KOPT-K1 (cell line): Measurements from ENCODE around the gene TOX4.
A peak's percentile ranks its signal among the peaks of the same experiment; 100 is the strongest.
"Not testable (repeated sequence)": the region's sequence is repeated elsewhere in the genome, so short reads cannot be mapped to it uniquely, and the experiment has no call there.

ENCODE experiments used
- H3K27ac ChIP-seq: fragments of 200-600 bp; sonication (generic); 2 replicates; pipeline ENCODE4 v1.5.1; 2016; ENCODE audit warnings: antibody characterized with exemption, mild to moderate bottlenecking, low read depth, low read length; ENCODE audit not compliant: poor library complexity, severe bottlenecking
- H3K36me3 ChIP-seq: fragments of 200-600 bp; sonication (generic); 2 replicates; pipeline ENCODE4 v1.5.1; 2017; ENCODE audit warnings: antibody characterized with exemption, mild to moderate bottlenecking, low read length, moderate library complexity; ENCODE audit not compliant: insufficient read depth
- H3K9me3 ChIP-seq: fragments of 200-600 bp; sonication (generic); 2 replicates; pipeline ENCODE4 v1.5.1; 2017; ENCODE audit warnings: antibody characterized with exemption, low read length, mild to moderate bottlenecking; ENCODE audit not compliant: insufficient read depth, poor library complexity, severe bottlenecking

The TOX4 gene

DNA sequence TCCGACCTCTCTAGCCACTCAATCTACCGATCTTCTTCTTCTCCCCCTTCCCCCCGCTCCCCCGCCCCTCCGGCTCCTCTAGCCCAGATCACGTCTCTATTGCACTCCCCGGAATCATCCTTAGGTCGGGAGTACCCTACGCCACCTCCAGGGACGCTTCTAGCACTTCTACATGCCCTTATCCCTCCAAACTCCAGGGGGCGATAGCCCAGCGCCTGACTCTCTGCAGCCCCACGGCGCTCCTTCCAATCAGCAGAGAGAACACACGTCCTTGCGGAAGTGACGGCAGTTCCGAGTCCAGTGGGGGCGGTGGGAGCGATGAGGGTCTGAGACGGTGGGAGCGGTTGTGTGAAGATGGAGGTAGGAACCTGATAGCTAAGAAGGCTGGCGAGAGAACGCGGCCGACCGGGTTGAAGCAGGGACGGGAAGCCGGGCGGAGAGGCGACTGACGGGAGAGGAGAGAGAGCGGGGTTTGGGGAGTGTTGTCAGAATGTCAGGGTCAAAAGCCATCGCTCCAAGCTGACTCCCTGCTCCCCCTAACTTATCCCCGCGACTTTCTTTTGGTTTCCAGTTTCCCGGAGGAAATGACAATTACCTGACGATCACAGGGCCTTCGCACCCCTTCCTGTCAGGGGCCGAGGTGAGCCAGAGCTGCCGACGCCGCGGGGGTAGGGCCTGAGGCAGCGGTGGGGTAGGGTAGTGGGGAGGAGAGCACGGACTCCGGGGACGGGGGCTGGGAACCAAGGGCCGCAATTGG, at the start of gene TOX4, which contains the start of gene RAB2B:
Gene TOX4, plus strand, starts transcription at position 271 of the 757 bp plus-strand sequence. Its CDS starts 84 bp downstream, at position 355.
Gene RAB2B, minus strand, starts transcription at position 35 of the 757 bp plus-strand sequence. CDS start 87 bp downstream, outside the sequence.
- Histone ChIP-seq H3K27ac (peak within 1 kb of the TSS; percentile 60), H3K9me3 (no peaks in the 10 kb centered on the region), H3K36me3 (peaks cover 38% of the 10 kb centered on the region)

DNA sequence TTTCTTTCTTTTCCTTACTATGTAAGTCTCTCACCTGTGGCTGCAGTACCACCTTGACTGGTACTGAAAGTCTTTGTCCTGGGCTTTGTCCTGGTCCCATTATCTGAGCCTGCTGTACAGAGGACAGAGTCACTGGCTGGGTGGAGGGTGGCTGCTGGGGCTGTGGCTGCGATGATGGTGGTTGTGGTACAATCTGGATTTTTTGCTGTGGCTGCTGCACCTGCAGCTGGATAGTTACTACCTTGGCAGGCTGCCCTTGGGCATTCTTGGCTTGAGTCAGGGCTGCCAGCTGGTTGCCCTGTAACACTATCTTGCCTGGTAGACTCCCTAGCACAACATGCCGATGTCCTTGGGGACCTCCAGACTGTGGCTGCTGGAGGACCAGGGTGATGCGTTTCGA, 48.1 kb upstream of the TOX4 start:
- Histone ChIP-seq H3K27ac (no peak overlapping the region), H3K36me3 (peaks cover 89% of the 10 kb centered on the region), H3K9me3 (no peaks in the 10 kb centered on the region)

DNA sequence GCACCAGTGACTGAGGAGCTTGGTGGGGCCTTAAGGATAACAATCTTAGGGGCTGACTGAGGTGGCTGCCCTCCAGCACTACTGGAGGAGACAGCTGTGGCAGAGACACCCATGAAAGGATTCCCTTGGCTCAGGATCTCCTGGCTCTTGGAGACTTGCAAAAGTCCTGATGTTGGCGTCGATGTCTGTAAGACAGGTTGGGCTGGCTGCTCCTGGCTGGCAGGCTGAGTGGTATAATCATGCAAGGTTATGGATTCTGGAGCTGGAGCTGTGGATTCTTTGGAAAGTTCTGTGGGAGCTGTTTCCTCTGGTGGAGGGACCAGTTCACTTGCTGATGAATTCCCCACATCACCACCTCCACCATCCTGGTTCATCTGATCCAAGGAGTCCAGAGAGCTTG, 45.9 kb upstream of the TOX4 start:
- Histone ChIP-seq H3K27ac (no peak overlapping the region), H3K36me3 (peaks cover 73% of the 10 kb centered on the region), H3K9me3 (no peaks in the 10 kb centered on the region)

DNA sequence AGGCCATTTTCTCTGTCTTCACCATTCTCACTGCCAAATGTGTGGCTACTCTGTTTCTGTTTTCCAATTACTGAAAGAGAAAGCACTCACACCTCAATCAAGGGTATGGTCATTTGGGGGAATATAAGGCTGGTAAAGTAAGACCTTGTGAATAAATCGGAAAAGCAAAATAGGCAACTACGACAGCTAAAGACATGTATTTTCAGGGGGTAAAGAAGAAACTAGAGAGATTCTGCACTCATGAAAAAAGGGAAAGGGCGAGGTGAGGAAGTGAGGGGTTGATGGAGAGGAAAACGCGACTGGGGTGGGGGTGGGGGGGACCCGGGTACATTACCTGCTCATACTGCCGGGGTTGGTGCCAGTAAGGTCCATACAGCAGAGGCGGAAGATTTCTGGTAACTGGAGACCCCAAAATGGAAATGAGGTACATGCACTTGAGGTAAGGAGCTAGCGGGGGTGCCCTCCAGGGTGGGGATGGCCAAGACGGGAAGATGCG, 40.4 kb upstream of the TOX4 start:
- peak overlapping the region; percentile 72 for H3K27ac ChIP-seq
- no peaks in the 10 kb centered on the region for H3K9me3 ChIP-seq
- H3K36me3 ChIP-seq = peaks cover 25% of the 10 kb centered on the region

DNA sequence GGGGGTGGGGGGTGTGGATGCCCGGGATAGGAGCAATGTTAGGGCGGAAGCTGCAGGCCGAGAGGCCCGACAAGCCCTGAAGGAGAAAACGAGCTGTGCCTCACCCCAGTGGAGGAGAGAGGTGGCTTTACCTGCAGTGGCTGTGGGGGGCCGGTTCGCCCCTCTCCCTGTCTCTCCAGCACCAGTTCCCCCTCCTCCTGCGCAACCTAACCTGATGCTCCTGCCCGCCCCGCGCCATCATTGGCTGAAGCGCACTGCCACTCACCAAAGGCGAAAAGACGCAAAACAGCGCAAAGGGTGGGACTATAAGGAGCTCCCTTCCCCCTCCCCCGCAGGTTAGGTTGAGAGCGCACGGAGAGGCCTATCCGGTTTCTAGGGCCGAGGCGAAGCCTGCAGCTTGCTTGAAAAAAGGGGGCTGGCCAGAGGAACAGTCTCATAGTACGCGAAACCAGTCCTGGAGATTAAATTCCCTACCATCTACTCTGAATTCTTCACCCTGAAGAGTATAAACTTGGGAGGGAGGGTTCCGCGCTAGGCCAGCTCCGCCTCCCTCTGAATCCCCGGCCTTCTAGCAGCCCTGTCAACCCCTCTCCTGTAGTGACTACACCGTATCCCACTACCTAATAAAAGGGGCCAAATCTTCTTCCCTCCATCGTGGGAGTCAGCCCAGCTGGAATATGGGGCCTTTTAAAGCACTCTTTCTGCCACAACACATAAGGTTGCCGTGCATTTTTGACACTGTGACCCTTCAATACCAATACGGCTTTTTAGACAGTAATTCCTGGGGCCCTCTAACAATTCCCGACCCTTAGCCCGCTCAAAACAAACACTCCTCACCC, 39.7 kb upstream of the TOX4 start:
- peak overlapping the region; percentile 72 for H3K27ac ChIP-seq
- H3K36me3 ChIP-seq = peaks cover 26% of the 10 kb centered on the region; the same call in 1 of the 2 replicates
- H3K9me3 ChIP-seq = no peaks in the 10 kb centered on the region

DNA sequence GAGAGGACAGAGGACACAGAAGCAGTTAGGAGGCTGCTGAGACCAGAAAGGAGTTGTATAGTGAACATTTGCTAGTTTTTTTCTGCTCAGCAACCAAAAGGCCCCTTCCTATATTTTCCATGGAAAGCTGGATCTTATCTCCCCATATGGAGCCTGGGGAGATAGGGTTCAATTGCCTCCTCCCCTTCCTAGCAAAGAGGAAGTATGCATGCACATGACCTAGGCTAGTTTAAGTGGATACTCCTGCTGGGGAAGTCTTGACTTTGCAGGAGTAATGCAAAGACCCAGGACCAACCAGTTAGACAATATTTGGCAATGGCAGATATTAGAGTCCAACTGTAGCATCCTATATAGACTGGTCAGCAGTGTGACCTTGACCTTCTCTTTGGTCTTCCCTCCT, 36.1 kb upstream of the TOX4 start:
- no peak overlapping the region for H3K27ac ChIP-seq
- H3K9me3 ChIP-seq = no peaks in the 10 kb centered on the region
- H3K36me3 ChIP-seq = peaks cover 13% of the 10 kb centered on the region; the same call in 1 of the 2 replicates

DNA sequence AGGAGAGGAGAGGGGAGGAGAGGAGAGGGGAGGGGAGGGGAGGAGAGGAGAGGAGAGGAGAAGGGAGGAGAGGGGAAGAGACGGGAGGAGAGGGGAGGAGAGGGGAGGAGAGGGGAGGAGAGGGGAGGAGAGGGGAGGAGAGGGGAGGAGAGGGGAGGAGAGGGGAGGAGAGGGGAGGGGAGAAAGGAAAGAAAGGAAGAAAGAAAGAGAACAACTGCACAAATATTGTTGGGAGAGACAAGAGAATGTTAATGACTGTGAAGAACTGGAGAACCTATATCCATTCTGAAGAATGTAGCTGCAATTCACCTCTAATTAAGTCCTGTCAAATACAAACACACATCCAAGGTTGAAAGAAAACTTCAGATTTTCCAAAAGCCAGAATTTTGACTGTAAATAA, 34.3 kb upstream of the TOX4 start:
- H3K27ac ChIP-seq, H3K9me3 ChIP-seq: not testable (repeated sequence)
- H3K36me3 ChIP-seq = peaks cover 21% of the 10 kb centered on the region; the same call in 1 of the 2 replicates

DNA sequence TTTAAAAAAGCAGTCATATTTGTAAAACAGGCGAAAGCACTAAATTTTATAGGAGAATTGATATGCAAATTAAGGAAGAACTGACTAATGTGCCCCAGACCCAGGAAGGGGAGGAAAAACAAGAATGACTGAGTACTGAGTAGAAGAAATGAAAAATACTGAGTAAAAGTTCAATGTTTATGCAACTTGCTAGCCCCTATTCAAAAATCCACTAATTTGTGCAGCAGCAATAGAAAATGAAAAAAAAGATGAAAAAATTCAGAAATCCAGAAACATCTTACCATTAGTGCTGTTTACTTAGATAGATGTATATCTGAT, 27.1 kb upstream of the TOX4 start:
- no peaks in the 10 kb centered on the region for H3K9me3 ChIP-seq
- no peak overlapping the region for H3K27ac ChIP-seq

DNA sequence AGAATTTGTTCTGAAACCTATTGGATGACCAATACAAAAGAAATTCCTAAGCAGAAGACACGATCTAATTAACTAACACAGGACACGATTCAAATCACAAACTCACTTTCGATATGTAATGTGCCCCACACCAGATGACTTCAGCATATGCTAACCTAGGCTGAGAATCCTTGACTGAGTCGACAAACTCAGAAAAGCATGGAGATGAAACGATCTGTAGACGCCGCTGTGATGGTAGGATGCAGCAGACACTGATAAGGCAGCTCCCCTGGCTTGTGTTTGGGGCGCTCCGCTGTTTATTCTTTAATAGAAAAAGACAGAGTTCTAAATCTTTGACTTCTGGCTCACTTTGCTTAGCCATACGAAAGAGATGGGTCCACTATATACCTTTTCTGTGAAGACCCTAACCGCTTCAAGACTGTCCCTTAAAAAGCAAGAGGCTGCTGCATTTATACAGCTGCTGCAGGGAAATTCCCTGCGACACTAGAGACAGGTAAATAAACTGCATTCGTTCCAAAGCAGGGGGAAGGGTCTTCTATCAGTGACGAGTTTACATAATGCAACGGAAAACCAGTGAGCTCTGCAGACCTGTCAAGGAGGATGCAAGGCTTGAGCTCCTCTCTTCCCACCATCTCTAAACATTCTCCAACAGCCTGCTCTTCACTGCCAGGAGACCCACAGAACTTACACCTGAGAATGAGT, 22.0 kb upstream of the TOX4 start:
- Histone ChIP-seq H3K27ac (peak overlapping the region; percentile 80), H3K9me3 (no peaks in the 10 kb centered on the region), H3K36me3 (peaks cover 12% of the 10 kb centered on the region; the same call in 1 of the 2 replicates)

More for the DNA sequence above, 27.1 kb upstream of the TOX4 start:
- peaks cover 14% of the 10 kb centered on the region; the same call in 1 of the 2 replicates for H3K36me3 ChIP-seq

DNA sequence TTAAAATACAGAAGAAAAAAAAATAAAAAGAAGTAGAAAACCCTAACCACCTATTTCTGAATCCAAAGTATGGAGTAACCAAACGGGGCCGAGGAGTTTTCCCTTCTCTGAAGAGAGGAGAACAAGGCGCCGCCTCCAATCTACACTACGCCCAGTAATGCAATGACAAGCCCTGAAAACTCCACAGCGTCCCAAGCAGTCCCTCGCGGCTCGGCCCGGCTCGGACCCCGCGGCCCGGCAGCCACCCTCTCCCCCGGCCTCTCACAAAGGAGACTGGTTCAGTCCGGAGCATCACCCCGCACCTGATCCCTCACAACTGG, 21.4 kb upstream of the TOX4 start:
- Histone ChIP-seq H3K9me3 (no peaks in the 10 kb centered on the region), H3K36me3 (peaks cover 15% of the 10 kb centered on the region; the same call in 1 of the 2 replicates), H3K27ac (peak overlapping the region; percentile 80)

DNA sequence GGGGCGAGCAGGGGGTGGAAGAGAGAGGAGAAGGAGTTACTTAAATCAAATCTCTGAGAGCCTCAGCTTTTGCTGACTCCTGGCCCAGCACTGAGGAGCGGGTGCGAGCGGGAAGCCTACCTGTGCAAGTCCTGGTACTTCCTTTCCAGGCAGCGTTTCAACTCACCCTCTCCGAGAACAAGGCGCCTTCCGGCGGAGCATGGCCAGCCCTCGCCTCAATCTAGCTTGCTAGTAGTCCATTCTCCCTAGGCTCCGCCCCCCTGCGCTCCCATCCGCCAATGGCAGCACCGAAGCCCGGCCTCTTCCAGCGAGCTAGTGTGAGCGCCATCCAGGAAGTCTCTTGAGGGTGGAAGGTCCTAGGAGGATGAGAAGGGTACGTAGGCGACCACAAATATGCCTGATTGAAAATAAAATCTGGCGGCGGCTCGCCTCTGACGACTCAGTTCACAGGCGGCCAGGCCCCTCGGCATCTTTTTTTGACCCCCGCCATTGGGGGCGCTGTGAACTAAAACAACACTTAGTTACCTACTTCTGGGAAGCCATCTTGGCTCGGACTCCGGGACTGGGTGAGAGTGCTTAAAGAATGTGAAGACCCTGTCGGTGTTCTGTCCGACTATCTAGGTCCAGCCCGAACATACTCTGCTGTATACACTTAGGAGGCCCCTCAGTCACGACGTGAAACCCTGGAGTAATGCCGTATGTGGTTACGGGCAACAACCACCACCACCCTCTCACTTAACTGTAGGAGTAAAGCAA, 20.9 kb upstream of the TOX4 start, which contains the start of gene CHD8:
Gene CHD8, minus strand, starts transcription at position 212 of the 756 bp plus-strand sequence. CDS start 24,480 bp downstream, outside the sequence.
- H3K36me3 ChIP-seq = peaks cover 20% of the 10 kb centered on the region; the same call in 1 of the 2 replicates

DNA sequence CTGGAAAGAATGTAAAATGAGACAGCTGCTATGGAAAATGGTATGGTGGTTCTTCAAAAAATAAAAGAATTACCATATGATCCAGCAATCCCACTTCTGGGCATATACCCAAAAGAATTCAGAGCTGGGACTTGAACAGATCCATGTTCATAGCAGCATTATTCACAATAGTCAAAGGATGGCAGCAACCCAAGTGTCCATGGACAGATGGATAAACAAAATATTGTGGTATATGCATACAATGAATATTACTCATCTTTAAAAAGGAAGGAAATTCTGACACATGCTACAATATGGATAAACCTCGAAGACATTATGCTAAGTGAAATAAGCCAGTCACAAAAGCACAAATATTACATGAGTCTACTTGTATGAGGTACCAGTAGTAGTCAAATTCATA, 9.4 kb upstream of the TOX4 start:
- Histone ChIP-seq H3K36me3 (peaks cover 73% of the 10 kb centered on the region), H3K27ac (no peak overlapping the region), H3K9me3 (no peaks in the 10 kb centered on the region)

More for the DNA sequence above, 20.9 kb upstream of the TOX4 start, which contains the start of gene CHD8:
- Histone ChIP-seq H3K27ac (peak within 1 kb of the TSS; percentile 80), H3K9me3 (no peaks in the 10 kb centered on the region)

DNA sequence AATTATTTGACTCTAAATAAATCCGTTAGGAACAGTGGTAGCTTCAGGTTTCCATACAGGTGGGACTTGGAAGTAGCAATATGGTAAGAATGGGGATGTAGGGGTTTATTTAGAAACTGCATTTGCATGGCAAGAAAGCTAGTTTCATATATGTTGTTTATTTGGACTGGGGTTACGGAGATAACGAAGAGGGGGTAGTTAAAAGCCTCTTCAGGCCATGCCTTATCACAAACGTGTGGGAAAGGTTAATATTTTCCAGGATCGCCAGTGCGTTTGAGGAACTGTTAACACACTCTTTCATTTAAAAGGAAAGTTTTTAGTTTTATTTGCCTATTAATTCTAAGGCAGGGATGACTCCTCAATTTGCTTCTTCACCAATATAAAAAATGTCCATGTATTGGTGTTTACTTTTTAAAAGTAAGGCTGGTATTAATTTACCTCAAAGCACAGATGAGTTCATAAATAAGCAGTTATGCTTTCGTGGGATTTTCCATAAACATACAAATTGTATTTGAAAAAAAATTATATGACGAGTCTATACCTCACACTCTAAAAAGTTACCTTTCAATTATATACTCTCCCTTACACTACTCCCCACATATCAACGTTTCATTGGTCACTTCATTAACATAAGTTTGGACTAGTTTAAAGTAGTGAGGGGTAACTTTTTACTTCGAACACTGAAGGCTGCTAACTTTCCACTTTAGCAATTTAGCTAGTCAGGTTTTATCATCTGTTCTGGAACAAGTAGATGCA, 1.1 kb upstream of the TOX4 start:
- Histone ChIP-seq H3K36me3 (peaks cover 30% of the 10 kb centered on the region), H3K27ac (peak overlapping the region; percentile 60), H3K9me3 (no peaks in the 10 kb centered on the region)
